GM12878 (cell line): Measurements from ENCODE around the gene MED13. TPM values are rescaled to one million over a fixed set of nuclear protein-coding genes. Genes with fewer than 3 reads are reported as not detected.

Experiments used
- ATAC-seq: fragments of 200-7000 bp; cut with Tn5 transposase; 3 replicates; pipeline ENCODE4 v1.9.1; 2020; ENCODE audit warnings: mild to moderate bottlenecking, moderate library complexity
- BruUV-seq: library from RNA; stranded (reverse); fragments of 400-500 nt; replicated peaks from 2 replicates; lab custom pipeline; 2021; lab: Mats Ljungman, UMichigan
- CTCF ChIA-PET: fragments of 300-600 bp; sonication (Branson Sonifier 250); formaldehyde crosslinking; extraction: SDS; loops from one replicate; lab custom pipeline; 2021; ENCODE audit warnings: inconsistent platforms; lab: Yijun Ruan, JAX
- POLR2A ChIA-PET: fragments of 350-600 bp; formaldehyde crosslinking; extraction: SDS; loops from one replicate; lab custom pipeline; 2021; ENCODE audit warnings: inconsistent platforms; lab: Charles Lee
- RAD21 ChIA-PET: fragments of 300-600 bp; sonication (Branson Sonifier 250); formaldehyde crosslinking; loops from one replicate; lab custom pipeline; 2023; ENCODE audit warnings: antibody characterized with exemption; ENCODE audit not compliant: unreplicated experiment; lab: Charles Lee
- SMC1A ChIA-PET: fragments of 300-600 bp; sonication (Branson Sonifier 250); formaldehyde crosslinking; loops from one replicate; lab custom pipeline; 2023; ENCODE audit not compliant: unreplicated experiment, uncharacterized antibody; lab: Charles Lee
- DNase-seq: peaks from one replicate; pipeline ENCODE4 v3.0.0-alpha.2; 2011; ENCODE audit warnings: low read depth, low spot score
- FAIRE-seq: peaks from 3 replicates; lab custom pipeline; 2011; peaks lifted over from hg19 to GRCh38; lab: Jason Lieb, UNC
- H2AFZ ChIP-seq: 2 replicates; pipeline ENCODE4 v1.6.0; 2011; ENCODE audit warnings: low read depth, low read length, control low read depth; ENCODE audit not compliant: control insufficient read depth
- H3K27ac ChIP-seq: 2 replicates; pipeline ENCODE4 v1.5.1; 2011; ENCODE audit warnings: control low read depth; ENCODE audit not compliant: control insufficient read depth, insufficient read depth
- H3K27me3 ChIP-seq, 2 experiments: replicated peaks in 1 of 2; 2 replicates each; pipeline versions ENCODE4 v1.6.0 to v1.6.1; 2011; ENCODE audit warnings: low read length in 1 of 2; ENCODE audit not compliant: control insufficient read depth in 2 of 2, insufficient read depth in 2 of 2
- H3K36me3 ChIP-seq, 2 experiments: 2 replicates each; pipeline ENCODE4 v1.5.1; 2011; ENCODE audit warnings: low read length in 1 of 2; ENCODE audit not compliant: control insufficient read depth in 2 of 2, insufficient read depth in 2 of 2
- H3K4me1 ChIP-seq: 2 replicates; pipeline ENCODE4 v1.6.1; 2011; ENCODE audit warnings: mild to moderate bottlenecking, low read length, moderate library complexity, mixed read lengths; ENCODE audit not compliant: control insufficient read depth, insufficient read depth
- H3K4me2 ChIP-seq: 2 replicates; pipeline ENCODE4 v1.6.0; 2011; ENCODE audit warnings: control low read depth; ENCODE audit not compliant: control insufficient read depth, insufficient read depth
- H3K4me3 ChIP-seq: fragments of 200-600 bp; sonication (generic); 2 replicates; pipeline ENCODE4 v1.5.1; 2016
- H3K79me2 ChIP-seq: 2 replicates; pipeline ENCODE4 v1.6.0; 2011; ENCODE audit warnings: low read length; ENCODE audit not compliant: control insufficient read depth, insufficient read depth
- H3K9ac ChIP-seq: 2 replicates; pipeline ENCODE4 v1.8.0; 2011; ENCODE audit warnings: low read length, control low read depth, mixed read lengths; ENCODE audit not compliant: control insufficient read depth, insufficient read depth
- H3K9me3 ChIP-seq: replicated peaks from 3 replicates; pipeline ENCODE4 v1.5.1; 2011; ENCODE audit warnings: mild to moderate bottlenecking, low read length; ENCODE audit not compliant: control insufficient read depth, insufficient read depth
- H4K20me1 ChIP-seq: 2 replicates; pipeline ENCODE4 v1.6.0; 2011; ENCODE audit not compliant: control insufficient read depth, insufficient read depth
- CBFB ChIP-seq: IDR thresholded peaks from 2 replicates; pipeline ENCODE4 v1.6.1; 2016; ENCODE audit warnings: antibody characterized with exemption, low read depth
- CEBPB ChIP-seq, 2 experiments: fragments of 150-350 bp in 1 of 2; IDR thresholded peaks; 2 replicates each; pipeline ENCODE4 v1.6.1; 2012 to 2014; ENCODE audit warnings: low read depth in 2 of 2, low read length in 2 of 2, borderline replicate concordance in 1 of 2, inconsistent platforms in 1 of 2
- E2F4 ChIP-seq: IDR thresholded peaks from 2 replicates; pipeline ENCODE4 v1.6.1; 2012; ENCODE audit warnings: low read depth, low read length, improper control_type of control experiment
- GABPA ChIP-seq: IDR thresholded peaks from 2 replicates; pipeline ENCODE4 v1.6.1; 2014; ENCODE audit warnings: antibody characterized with exemption, low read depth, mild to moderate bottlenecking, inconsistent platforms
- WGBS: methylation state at CpG from one replicate; pipeline ENCODE4 v1.1.6; 2016; ENCODE audit warnings: low lambda C conversion rate; ENCODE audit not compliant: insufficient replicate concordance, insufficient coverage; ENCODE audit errors: missing lambda C conversion rate; 5-methylcytosine and 5-hydroxymethylcytosine counted together
- in situ Hi-C: fragments of 300-500 bp; cut with MboI; formaldehyde crosslinking; loops from 9 replicates; pipeline ENCODE4 v1.14.3; 2018; ENCODE audit warnings: mixed read lengths
- intact Hi-C: fragments of 100-400 bp; cut with micrococcal nuclease; formaldehyde crosslinking; loops from one replicate; pipeline ENCODE4 v1.14.2; 2022; ENCODE audit not compliant: unreplicated experiment
- polyA plus RNA-seq, 11 experiments: library from polyadenylated mRNA; depleted of rRNA in 4 of 11; unstranded in 6 of 11; stranded (reverse) in 5 of 11; fragments of >200 nt; fragmentation: Nextera tagmentation in 4 of 11; fragmentation: Illumina TruSeq in 1 of 11; extraction: Ambion mirVana in 4 of 11; extraction: Trizol in 1 of 11; gene quantifications; 1 replicate in 1 of 11; 2 replicates in 10 of 11; pipeline versions ENCODE4 v1.2.1 to v1.2.3, GENCODE V29; 2011 to 2016; ENCODE audit warnings: inconsistent platforms in 2 of 11, missing spikeins in 2 of 11, low read depth in 1 of 11
- total RNA-seq, 4 experiments: library from RNA; depleted of rRNA in 3 of 4; stranded (reverse); fragments of >200 nt in 3 of 4; fragmentation: Illumina TruSeq in 1 of 4; extraction: Trizol in 1 of 4; gene quantifications; 2 replicates each; pipeline versions ENCODE4 v1.2.1 to v1.2.3, GENCODE V29; 2013 to 2021

Gene MED13
- total and polyA plus RNA-seq, 10 of the 15 experiments (the other 5 are each of a cell fraction or from before 2014, with no cell fraction given): 4.6 to 49.7 (median 21.3) TPM

DNA sequence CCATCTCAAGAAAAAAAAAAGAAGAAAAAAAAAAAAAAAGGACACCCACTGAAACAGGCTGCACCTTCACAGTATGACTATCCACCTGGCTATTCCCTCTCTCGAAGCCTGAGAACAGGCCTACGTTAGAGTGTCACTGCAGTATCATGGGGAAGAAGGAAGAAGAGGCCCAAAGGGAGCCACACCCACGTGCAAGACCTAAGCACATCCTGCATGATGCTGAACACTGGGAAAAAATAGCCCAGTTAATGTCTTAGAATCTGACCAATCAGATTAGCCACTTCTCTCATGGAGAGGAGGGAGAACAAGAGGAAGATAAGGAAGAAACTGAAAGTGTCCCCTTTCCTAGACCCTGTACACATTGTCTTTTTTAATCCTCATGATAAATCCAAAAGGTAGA, 19.5 kb upstream of the MED13 start (continued):
- TF ChIP-seq GABPA (no peak), CEBPB (IDR thresholded peaks at IDR 0.05; ENCODE audit: borderline replicate concordance in 1 of 2, low read depth in 2 of 2, low read length in 2 of 2) (no peak), E2F4 (no peak)

- H3K79me2 ChIP-seq: no peaks in the 10 kb centered on the region
- no peaks in the 10 kb centered on the region for H4K20me1 ChIP-seq
- ATAC-seq (no peak), DNase-seq (no peak), FAIRE-seq (no peak)
- peaks cover 5% of the 10 kb centered on the region; the same call in 1 of the 2 replicates for H3K4me1 ChIP-seq
- H3K9ac ChIP-seq: no peak overlapping the region
- intact Hi-C loops: no loop called here
- H3K36me3 ChIP-seq: no peaks in the 10 kb centered on the region
- CTCF ChIA-PET: interaction anchor here (0.9 kb wide), 1 partner anchor 18 kb away, joined by 3 read pairs; no protein-coding TSS in a partner anchor
- H3K27me3 ChIP-seq: no peaks in the 10 kb centered on the region
- in situ Hi-C loops: no loop called here
- H3K27ac ChIP-seq: no peak overlapping the region
- H3K4me2 ChIP-seq: no peak overlapping the region
- RAD21 ChIA-PET: no interaction called here
- H3K9me3 ChIP-seq: no peaks in the 10 kb centered on the region
- WGBS: 95% methylated on average over 3 of the region's 3 CpGs
- SMC1A ChIA-PET: interaction anchor here (0.7 kb wide), 1 partner anchor 30 kb away, joined by 3 read pairs; no protein-coding TSS in a partner anchor
- no peak overlapping the region for H3K4me3 ChIP-seq
- POLR2A ChIA-PET: no interaction called here
- no TSS peak for BruUV-seq
- TF ChIP-seq CBFB: no peak
- no peak overlapping the region for H2AFZ ChIP-seq
Observed at GRCh38 chr17:62083651-62084050, 18.6 kb upstream of the MED13 start.
